Astrocyte of the spinal cord (primary cell): ENCODE results near the gene LMO4.

ENCODE experiments used
- DNase-seq: peaks from one replicate; pipeline ENCODE4 v3.0.0; 2011; ENCODE audit warnings: low read depth, low spot score
- H3K4me3 ChIP-seq: 2 replicates; pipeline ENCODE4 v1.5.1; 2011; ENCODE audit warnings: low read depth, mild to moderate bottlenecking, low read length, moderate library complexity
- CTCF ChIP-seq: IDR thresholded peaks from 2 replicates; pipeline ENCODE4 v1.5.1; 2012; ENCODE audit warnings: low read depth, mild to moderate bottlenecking, low read length, inconsistent platforms
- in situ Hi-C: cut with HindIII; loops from 2 replicates; pipeline ENCODE4 v1.10.0; 2017; ENCODE audit warnings: low sequenced_read_pairs

Gene LMO4, protein sequence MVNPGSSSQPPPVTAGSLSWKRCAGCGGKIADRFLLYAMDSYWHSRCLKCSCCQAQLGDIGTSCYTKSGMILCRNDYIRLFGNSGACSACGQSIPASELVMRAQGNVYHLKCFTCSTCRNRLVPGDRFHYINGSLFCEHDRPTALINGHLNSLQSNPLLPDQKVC

GRCh38 chr1:87328272-87329050 lies at the start of gene LMO4:
LMO4 (plus strand) TSS chr1:87328880; CDS start chr1:87332016, 3,136 bp downstream.
- no peak for TF ChIP-seq CTCF
- in situ Hi-C loops: no loop called here
- peak; percentile 99 for DNase-seq
- peak within 1 kb of the TSS; percentile 87 for H3K4me3 ChIP-seq

GRCh38 chr1:87279536-87279875 lies 49.2 kb upstream of the LMO4 start:
- TF ChIP-seq CTCF: no peak
- no peak overlapping the region for H3K4me3 ChIP-seq
- in situ Hi-C loops: no loop called here
- no peak for DNase-seq

DNA sequence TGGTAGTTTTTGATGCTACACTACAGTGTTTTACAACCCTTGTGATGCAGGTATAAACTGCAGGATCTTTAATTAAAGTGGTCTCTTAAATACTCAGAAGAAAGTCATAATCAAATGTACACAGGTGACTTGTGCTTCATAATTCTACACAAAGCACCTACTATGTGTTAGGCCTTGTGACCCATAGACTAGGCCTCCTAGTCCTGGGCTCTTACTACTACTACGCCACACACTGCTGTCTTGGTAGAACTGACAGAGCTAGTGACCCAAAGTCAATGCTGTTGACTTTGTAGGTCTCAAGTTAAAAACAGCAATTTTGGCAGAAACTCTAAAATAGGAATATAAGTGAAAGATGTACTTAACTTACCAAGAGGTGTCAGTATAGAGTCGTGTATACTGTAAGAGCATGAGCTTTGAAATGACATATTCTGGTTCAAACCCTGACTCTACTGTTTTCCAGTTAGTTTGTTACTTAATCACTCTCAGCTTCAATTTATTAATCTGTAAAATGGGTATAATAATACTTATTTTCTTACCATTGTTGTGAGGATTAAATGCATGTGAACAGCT lies 48.6 kb upstream of the LMO4 start:
- in situ Hi-C loops: no loop called here
- TF ChIP-seq CTCF: no peak

GRCh38 chr1:87284456-87285240 lies 44.0 kb upstream of the LMO4 start:
- in situ Hi-C loops: no loop called here
- no peak overlapping the region for H3K4me3 ChIP-seq
- DNase-seq: no peak
- TF ChIP-seq CTCF: no peak

More for the DNA sequence above, 48.6 kb upstream of the LMO4 start:
- no peak overlapping the region for H3K4me3 ChIP-seq
- no peak for DNase-seq

GRCh38 chr1:87291107-87291506 lies 37.6 kb upstream of the LMO4 start:
- peak; percentile 36 for DNase-seq
- in situ Hi-C loops: no loop called here
- no peak overlapping the region for H3K4me3 ChIP-seq
- TF ChIP-seq CTCF: no peak

GRCh38 chr1:87292684-87293493 lies 35.8 kb upstream of the LMO4 start:
- peak; percentile 61 for TF ChIP-seq CTCF
- peak; percentile 62 for DNase-seq
- in situ Hi-C loops: no loop called here
- H3K4me3 ChIP-seq: no peak overlapping the region
